NCI-H187 (cell line): ENCODE results near the gene CCDC38.
"Not testable (repeated sequence)": the region's sequence is repeated elsewhere in the genome, so short reads cannot be mapped to it uniquely, and the experiment has no call there.

ENCODE experiments used
- DNase-seq, 2 experiments: peaks; one replicate each; lab custom pipeline; 2025; lab: John Stamatoyannopoulos, UW

CCDC38 gene

GRCh38 chr12:95942524-95943329 lies at the start of gene CCDC38:
Gene CCDC38, minus strand, starts transcription at chr12:95942614. Its CDS starts 6,105 bp downstream, at chr12:95936509.
- peak; percentile 44 to 64 for DNase-seq

- no peak for DNase-seq
Measured at GRCh38 chr12:95990136-95990535, 47.7 kb upstream of the CCDC38 start.

GRCh38 chr12:95989504-95990123 lies 47.2 kb upstream of the CCDC38 start:
- no peak for DNase-seq

DNA sequence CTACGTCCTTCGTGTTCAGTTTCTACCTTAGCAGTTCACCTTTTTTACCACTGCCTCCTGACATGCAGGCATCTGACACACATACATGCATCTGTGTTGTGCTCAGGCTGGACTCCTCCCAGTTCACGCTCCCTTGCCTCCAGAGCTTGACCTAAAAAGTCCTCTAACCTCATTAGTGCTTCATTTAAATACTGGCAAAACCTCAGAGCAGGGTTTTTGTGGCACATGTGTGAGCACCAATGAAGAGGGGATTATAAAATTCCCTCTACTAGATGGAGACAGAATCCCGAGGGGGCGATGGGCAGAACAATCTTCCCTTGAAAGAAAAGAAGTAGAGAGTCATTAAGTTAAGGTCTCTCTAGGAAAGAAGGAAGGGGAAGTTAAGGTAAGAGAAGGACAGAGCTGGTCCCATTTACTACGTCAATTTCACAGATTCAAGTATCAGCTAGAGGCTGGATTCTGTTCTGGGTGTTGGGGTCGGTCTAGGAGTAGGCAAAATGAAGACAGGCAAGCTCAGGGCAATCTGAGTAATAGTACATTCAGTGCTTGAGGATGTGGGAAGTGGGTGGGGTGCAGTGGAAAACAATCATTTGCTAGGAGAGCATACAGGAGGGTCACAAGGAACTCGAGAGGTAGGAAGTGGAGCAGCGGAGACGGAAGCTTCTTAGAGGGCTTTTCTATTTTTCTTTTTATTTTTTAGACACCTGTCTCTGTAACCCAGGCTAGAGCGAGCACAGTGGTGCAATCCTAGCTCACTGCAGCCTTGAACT lies 46.3 kb upstream of the CCDC38 start:
- DNase-seq: no peak

DNA sequence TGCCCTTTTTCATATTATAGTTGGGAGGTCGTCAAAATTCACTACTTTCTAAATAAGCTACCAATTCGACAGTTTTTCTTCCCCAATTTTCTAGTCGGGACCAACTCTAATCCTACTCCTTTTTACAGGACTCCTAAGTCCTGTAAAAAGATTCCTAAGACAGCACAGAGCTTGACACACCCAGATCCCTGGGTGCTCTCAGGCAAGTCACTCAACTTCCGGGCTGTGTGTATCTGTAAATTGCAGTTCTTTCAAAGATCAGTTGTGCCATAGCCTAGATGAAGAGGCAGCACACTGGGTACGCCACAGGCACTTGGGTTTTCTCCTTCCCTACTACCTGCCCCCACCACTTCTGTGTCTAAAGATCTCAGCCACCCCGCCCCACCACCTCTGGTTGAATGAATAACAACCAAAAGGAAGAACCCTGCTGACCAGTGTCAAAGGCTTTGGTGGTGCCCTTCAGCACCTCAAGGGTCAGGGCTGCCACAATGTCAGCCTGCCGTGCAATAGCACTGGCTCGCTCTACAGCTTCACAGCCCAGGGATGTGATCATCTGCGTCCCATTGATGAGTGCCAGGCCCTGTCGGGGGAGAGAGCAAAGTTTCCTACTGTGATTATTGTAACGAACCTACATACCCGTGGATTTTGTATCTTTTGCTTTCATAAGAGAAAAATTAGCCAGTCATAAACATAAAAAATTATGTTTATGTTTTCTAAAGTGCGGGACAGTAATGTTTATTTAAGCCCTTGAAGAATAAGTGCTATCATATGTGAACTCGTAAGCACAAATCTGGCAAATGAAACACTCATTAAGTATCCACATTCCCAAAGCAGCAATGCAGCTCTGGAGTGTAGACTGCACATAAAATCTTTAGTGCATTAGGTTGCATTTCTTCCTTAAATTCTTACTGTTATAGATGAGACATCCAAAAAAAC lies 44.5 kb upstream of the CCDC38 start:
- no peak for DNase-seq

GRCh38 chr12:95984682-95985081 lies 42.3 kb upstream of the CCDC38 start:
- no peak for DNase-seq

GRCh38 chr12:95982602-95983001 lies 40.2 kb upstream of the CCDC38 start:
- DNase-seq: no peak

DNA sequence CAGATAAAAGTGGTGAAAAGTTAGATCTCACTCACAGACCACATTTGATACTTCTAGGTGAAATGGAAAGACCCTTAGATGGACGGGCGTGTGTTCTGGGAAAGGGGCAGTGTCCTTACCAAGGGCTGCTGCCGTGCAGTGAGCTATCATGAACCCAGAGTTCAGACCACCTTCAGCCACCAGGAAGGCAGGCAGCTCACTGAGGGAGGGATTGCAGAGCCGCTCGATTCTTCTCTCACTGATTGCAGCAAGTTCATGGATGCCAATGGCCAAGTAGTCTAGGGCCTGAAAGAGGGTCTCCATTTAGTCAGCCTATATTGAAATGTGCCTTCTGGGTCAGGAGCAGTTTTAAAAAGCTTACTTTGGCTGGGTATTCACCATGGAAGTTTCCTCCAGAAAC lies 38.0 kb upstream of the CCDC38 start:
- no peak for DNase-seq

DNA sequence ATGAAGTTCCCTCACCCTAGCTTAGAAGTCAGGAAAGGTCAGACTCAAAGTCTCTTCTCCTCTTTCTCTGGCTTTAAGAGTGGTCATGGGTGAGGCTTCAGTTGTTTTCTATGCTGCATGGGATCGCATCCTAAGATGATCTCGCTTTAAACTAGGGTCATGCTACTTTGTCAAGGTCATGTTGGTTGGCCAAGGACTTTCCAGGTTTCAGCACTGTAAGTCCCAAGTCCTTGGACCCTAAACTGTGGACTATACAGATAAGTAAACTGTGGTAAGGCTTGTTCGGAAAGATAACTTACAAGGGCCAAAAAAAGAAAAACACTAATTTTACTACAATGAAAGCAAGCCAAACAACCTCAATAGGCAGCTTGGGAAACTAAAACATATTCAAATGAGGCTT lies 36.4 kb upstream of the CCDC38 start:
- DNase-seq: no peak

GRCh38 chr12:95978351-95978750 lies 35.9 kb upstream of the CCDC38 start:
- DNase-seq: no peak

DNA sequence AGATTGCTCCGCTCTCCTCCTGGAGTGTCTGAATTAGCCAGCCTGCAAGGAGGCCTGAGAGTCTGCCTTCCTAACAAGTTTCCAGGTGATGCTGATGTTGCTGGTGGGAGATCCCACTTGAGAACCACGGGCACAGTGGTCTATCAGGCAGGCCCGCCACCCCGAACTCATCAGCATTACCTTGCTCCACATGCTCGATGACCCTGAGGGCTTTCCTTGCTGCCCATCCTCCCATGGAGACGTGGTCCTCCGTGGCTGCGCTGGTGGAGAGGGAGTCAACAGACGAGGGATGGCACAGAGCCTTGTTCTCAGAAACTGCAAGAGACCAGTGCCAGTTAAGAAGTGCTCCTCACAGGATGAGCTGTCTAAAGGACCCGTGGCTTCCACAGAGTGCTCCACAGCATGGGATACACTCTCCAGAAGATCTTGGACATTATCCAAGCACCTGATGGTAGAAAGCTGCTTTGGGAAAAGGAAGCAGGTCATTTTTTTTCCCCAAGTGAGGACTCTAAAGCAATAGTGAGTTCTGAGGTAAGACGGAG lies 35.4 kb upstream of the CCDC38 start:
- no peak for DNase-seq

DNA sequence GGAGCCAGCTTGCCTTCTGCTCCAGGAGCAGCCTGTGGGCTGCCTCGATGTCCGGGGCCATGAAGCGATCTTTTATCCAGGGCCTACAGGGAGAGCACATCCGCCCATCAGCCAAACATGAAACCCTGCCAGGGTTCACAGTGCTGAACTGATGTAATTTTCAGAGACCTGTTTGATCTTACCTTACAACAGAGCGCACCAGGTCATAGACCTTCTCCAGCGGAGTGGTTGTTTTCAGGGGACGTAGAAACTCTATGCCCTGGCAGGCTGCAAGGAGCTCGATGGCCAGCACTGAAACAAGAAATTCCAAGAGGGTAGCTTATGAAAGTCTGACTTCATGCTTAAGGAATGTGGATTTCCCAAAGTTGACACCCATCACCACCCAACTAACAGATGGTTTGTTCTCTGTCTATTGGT lies 34.0 kb upstream of the CCDC38 start:
- no peak for DNase-seq

GRCh38 chr12:95975491-95975890 lies 33.1 kb upstream of the CCDC38 start:
- DNase-seq: no peak

- no peak for DNase-seq
Measured at GRCh38 chr12:95974358-95974757, 31.9 kb upstream of the CCDC38 start.

DNA sequence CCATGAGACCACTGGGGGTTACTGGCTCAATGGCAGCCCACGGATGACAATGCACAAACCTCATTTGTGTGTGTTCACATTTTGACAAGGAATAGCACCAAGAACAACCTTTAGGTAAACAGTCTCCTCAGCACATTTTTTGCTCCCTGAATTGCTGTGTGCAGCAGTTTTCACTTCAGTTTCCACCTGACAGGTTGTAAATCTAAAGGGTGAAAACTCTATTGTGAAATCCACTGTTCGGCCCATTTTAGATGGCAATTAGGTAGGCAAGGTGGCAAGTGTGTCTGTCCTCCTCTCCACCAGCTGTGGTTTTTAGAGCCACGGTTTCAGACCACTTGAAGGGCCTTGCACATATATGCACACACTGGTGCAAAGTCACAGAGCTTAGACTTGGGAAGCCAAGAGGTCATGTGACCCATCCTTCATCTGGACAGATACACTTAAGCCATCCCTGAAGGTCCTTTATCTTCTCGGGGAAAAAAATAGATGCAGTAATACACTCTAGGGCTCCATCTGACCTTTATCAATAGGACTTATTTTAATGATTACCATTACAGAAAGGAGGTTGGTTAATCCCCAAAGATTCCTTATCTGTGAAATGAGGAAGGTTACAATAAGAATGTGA lies 30.5 kb upstream of the CCDC38 start:
- no peak for DNase-seq

DNA sequence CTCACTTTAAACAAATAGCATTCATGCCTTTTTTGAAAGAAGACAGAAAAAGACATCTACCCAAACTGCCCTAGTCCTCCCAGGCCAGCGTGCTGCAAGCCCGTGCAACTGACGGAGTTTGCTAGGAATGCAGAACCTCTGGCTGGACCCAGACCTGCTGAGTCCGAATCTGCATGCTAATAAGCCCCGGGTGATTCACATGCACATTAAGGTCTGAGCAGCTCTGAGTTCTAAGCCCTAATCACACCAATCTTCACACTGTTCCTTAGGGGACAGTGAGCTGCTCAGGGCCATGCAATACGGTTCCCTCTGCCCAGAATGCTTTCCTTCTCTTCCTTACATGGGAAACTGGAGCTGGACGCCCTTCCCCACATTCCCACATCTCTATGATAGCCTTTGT lies 28.5 kb upstream of the CCDC38 start:
- no peak for DNase-seq

DNA sequence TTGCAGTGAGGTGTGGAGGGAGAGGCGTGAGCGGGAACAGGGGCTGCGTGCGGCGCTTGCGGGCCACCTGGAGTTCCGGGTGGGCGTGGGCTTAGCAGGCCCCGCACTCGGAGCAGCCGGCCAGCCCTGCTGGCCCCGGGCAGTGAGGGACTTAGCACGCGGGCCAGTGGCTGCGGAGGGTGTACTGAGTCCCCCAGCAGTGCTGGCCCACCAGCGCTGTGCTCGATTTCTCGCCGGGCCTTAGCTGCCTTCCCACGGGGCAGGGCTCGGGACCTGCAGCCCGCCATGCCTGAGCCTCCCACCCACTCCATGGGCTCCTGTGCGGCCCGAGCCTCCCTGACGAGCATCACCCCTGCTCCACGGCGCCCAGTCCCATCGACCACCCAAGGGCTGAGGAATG lies 26.7 kb upstream of the CCDC38 start:
- DNase-seq: not testable (repeated sequence)

DNA sequence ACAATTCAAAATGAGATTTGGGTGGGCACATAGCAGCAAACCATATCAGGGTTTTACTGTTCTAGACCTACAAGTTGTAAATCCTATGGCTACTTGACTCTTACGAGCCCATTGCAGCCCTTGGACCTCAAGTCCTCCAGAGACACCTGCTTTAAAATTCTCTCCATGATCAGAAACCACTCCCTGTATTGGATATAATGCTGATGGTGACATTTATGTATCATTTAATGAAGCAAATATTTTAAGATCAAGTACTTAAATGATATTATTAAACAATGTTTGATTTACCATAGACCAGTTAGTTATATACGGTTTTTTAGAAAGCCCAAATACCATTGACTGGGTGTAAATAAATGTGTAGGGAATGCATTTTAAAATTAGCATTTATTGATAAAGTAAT lies 24.9 kb upstream of the CCDC38 start:
- DNase-seq: no peak

- DNase-seq: no peak
Measured at GRCh38 chr12:95966287-95966870, 24.0 kb upstream of the CCDC38 start.

DNA sequence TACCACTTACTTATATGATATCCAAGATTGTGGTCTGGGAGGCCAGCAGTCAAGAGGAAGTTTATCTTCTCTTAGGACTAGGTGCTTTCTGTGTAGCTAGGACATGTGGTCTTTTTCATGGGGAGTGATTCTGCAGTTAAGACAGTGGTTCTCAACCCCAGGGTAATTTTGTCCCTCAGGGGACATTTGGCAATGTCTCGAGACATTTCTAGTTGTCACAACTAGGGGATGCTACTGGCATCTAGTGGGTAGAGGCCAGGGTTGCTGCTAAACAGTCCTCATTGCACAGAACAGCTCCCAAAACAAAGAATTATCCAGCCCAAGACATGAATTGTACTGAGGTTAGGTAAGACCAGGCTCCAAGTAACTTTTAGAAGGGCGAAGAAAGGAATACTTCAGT lies 20.7 kb upstream of the CCDC38 start:
- DNase-seq: no peak

DNA sequence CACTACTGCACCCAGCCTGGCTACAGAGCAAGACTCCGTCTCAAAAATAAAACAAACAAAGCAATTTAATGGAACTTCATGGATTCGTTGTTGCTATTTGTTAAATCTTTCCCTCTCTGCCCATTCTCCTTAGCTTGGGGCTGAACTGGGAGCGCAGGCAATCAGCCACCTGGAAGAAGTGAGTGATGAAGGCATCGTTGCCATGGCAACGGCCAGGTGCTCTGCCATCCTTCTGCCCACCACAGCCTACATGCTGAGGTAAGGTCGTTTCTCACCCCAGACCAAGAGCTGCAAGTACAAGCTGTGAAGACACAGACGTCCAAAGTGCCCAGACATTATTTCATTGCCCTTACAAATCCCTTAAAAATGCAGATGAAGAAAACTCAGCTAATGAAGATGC lies 19.8 kb upstream of the CCDC38 start:
- DNase-seq: no peak
